HEK293T (cell line): ENCODE results near the gene KIAA1671.
A peak's percentile ranks its signal among the peaks of the same experiment; 100 is the strongest.

Experiments
- CTCF ChIA-PET: fragments of 350-600 bp; formaldehyde crosslinking; extraction: SDS; loops from one replicate; lab custom pipeline; 2021; ENCODE audit warnings: antibody characterized with exemption, inconsistent platforms; lab: Yijun Ruan, JAX
- POLR2A ChIA-PET: fragments of 350-600 bp; formaldehyde crosslinking; extraction: SDS; loops from one replicate; lab custom pipeline; 2020; ENCODE audit warnings: antibody characterized with exemption, inconsistent platforms; lab: Yijun Ruan, JAX
- DNase-seq: peaks from one replicate; pipeline ENCODE4 v3.0.0; 2012; ENCODE audit warnings: mixed read lengths; ENCODE audit errors: extremely low spot score
- ARNT ChIP-seq: fragments of 450-650 bp; IDR thresholded peaks from 2 replicates; pipeline ENCODE4 v1.6.1; 2017; ENCODE audit warnings: mild to moderate bottlenecking
- BHLHE40 ChIP-seq: fragments of 450-650 bp; IDR thresholded peaks from 2 replicates; pipeline ENCODE4 v1.6.1; 2016; ENCODE audit warnings: mild to moderate bottlenecking, moderate library complexity, borderline replicate concordance
- CTBP1 ChIP-seq: fragments of 450-650 bp; IDR thresholded peaks from 2 replicates; pipeline ENCODE4 v1.6.1; 2016; ENCODE audit warnings: borderline replicate concordance
- ELF4 ChIP-seq: fragments of 450-650 bp; IDR thresholded peaks from 2 replicates; pipeline ENCODE4 v1.6.1; 2017; ENCODE audit warnings: antibody characterized with exemption
- FOXA1 ChIP-seq: fragments of 450-650 bp; IDR thresholded peaks from 2 replicates; pipeline ENCODE4 v1.6.1; 2016; ENCODE audit warnings: mild to moderate bottlenecking
- FOXK2 ChIP-seq: fragments of 450-650 bp; IDR thresholded peaks from 2 replicates; pipeline ENCODE4 v1.6.1; 2016; ENCODE audit warnings: mild to moderate bottlenecking
- FOXM1 ChIP-seq: fragments of 450-650 bp; IDR thresholded peaks from 2 replicates; pipeline ENCODE4 v1.6.1; 2017; ENCODE audit warnings: mild to moderate bottlenecking, borderline replicate concordance
- HDGF ChIP-seq: fragments of 450-650 bp; IDR thresholded peaks from 2 replicates; pipeline ENCODE4 v1.6.1; 2017; ENCODE audit warnings: antibody characterized with exemption, borderline replicate concordance
- L3MBTL2 ChIP-seq: fragments of 450-650 bp; conservative IDR thresholded peaks from 2 replicates; pipeline ENCODE4 v1.6.1; 2016; ENCODE audit warnings: mild to moderate bottlenecking
- LEF1 ChIP-seq: fragments of 450-650 bp; IDR thresholded peaks from 2 replicates; pipeline ENCODE4 v1.6.1; 2017; ENCODE audit warnings: mild to moderate bottlenecking, borderline replicate concordance
- NFRKB ChIP-seq: fragments of 450-650 bp; IDR thresholded peaks from 2 replicates; pipeline ENCODE4 v1.6.1; 2016; ENCODE audit warnings: mild to moderate bottlenecking, moderate library complexity
- SP1 ChIP-seq: fragments of 450-650 bp; IDR thresholded peaks from 2 replicates; pipeline ENCODE4 v1.6.1; 2017
- SUZ12 ChIP-seq: fragments of 450-650 bp; IDR thresholded peaks from 2 replicates; pipeline ENCODE4 v1.6.1; 2016; ENCODE audit warnings: mild to moderate bottlenecking
- TARDBP ChIP-seq: fragments of 450-650 bp; IDR thresholded peaks from 2 replicates; pipeline ENCODE4 v1.6.1; 2016
- ZNF384 ChIP-seq: fragments of 450-650 bp; IDR thresholded peaks from 2 replicates; pipeline ENCODE4 v1.6.1; 2016
- TF ChIP-seq, protein P1 (sequence below): fragments of 450-650 bp; IDR thresholded peaks from 2 replicates; pipeline ENCODE4 v1.6.1; 2016

KIAA1671 gene

DNA sequence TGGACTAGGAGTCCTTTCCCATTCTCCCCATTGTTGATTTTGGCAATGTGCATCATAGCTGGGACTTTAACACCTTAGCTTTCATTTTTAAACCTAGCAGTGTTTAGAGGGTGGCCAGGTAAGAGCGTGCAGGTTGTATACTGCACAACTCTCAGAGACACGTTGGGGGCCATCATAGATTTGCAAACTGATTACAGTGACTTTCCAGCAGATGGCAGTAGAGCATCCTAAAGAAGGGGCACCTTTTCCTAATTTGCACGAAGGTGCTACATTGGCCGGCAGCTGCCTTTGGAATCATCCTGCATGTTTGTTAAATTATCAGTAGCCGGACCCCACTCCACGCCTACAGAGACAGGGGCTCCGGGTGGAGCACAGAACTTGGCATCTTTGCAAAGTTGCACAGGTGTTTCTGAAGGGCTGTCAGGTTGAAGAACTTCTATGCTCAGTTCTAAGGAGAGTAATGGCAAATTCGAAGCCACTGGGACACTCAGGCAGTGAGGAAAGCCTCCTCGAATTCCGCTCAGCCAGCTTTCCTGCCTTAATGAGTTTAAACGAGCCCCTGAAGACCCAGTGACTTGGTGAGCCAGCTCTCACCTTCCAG is 13.7 kb upstream of the KIAA1671 start:
- peak; percentile 82 for DNase-seq
- CTCF ChIA-PET = interaction anchor here (0.6 to 2.1 kb wide), 9 partner anchors 11 to 118 kb away, joined by 3 to 7 read pairs (median 3); no protein-coding TSS in a partner anchor
- TF ChIP-seq, protein P1, sequence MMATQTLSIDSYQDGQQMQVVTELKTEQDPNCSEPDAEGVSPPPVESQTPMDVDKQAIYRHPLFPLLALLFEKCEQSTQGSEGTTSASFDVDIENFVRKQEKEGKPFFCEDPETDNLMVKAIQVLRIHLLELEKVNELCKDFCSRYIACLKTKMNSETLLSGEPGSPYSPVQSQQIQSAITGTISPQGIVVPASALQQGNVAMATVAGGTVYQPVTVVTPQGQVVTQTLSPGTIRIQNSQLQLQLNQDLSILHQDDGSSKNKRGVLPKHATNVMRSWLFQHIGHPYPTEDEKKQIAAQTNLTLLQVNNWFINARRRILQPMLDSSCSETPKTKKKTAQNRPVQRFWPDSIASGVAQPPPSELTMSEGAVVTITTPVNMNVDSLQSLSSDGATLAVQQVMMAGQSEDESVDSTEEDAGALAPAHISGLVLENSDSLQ = no peak
- TF ChIP-seq ZNF384 = no peak
- POLR2A ChIA-PET = no interaction called here

DNA sequence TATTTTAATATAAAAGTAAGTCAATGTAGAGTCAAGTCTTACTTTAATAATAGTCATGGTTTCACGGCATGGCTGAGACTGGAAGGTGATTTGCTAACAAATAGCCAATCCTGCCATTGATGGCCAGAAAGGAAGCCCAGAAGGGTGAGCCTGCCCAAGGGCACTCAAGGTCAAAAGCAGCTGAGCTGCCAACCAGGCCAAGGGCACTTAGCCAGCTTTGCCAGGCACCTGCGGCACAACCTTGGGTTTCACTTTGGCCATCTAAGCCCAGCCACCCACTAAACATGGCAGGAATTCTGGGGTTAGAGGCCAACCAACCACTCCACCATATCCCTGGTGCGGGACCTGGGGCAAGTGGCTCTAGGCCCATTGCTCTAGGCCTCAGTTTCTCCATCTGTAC is 10.2 kb upstream of the KIAA1671 start:
- DNase-seq = no peak
- CTCF ChIA-PET = no interaction called here
- no peak for TF ChIP-seq FOXK2
- no peak for TF ChIP-seq NFRKB
- no peak for TF ChIP-seq LEF1
- TF ChIP-seq, protein P1 = no peak
- no peak for TF ChIP-seq ELF4
- no peak for TF ChIP-seq FOXM1
- TF ChIP-seq ARNT = no peak
- TF ChIP-seq L3MBTL2 = no peak
- no peak for TF ChIP-seq SP1
- no peak for TF ChIP-seq SUZ12
- TF ChIP-seq ZNF384 = no peak
- TF ChIP-seq FOXA1 = no peak
- TF ChIP-seq HDGF = no peak
- TF ChIP-seq CTBP1 = no peak
- no peak for TF ChIP-seq BHLHE40
- TF ChIP-seq TARDBP = no peak
- POLR2A ChIA-PET = no interaction called here

DNA sequence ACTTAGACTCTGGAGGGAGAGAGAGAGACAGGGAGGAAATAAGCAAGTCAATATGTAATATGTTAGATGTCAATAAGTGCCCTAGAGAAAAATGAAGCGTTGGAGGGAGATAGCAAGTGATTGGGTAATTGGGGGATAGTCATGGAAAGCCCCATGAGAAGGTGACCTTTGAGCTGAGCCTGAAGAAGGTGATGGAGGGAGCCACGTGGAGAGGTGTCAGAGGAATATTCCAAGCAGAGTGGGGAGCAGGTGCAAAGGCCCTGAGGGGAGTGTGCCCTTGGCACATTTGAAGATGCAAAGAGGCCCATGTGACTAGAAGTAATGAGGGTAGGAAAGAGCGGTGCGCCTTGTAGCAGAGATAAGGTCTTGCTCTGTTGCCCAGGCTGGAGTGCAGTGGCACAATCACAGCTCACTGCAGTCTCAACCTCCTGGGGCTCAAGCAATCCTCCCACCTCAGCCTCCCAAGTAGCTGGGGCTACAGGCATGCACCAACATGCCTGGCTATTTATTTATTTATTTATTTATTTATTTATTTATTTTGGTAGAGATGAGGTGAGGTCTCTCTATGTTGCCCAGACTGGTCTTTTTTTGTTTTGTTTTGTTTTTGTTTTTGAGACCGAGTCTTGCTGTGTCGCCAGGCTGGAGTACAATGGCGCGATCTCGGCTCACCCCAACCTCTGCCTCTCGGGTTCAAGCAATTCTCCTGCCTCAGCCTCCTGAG is 8.1 kb upstream of the KIAA1671 start:
- CTCF ChIA-PET = no interaction called here
- DNase-seq = no peak
- TF ChIP-seq ZNF384 (no peak), HDGF (no peak), FOXA1 (no peak), SUZ12 (no peak), BHLHE40 (no peak), LEF1 (no peak), L3MBTL2 (no peak), FOXK2 (no peak), SP1 (no peak), ARNT (no peak), TARDBP (no peak), NFRKB (no peak), CTBP1 (no peak), ELF4 (no peak), FOXM1 (no peak)
- TF ChIP-seq, protein P1 = no peak
- POLR2A ChIA-PET = no interaction called here

DNA sequence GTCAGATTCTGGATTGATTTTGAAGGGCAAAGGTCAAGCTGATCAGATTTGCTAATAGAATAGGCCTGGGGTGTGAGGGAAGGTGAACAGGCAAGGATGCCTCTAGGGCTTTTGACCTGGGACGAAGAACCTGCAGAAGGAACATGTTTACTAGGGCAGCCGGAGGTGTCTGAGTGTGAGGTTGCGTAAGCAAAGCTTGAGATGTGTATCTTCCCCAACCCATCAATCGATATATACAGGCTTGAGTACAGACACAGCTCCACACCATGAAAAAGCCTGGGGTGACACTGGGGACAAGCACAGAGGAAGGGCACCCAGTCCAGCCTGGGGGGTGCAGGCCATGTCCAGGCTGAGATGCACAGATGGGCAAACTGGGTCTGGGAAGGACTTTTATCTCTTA is 7.1 kb upstream of the KIAA1671 start:
- ChIA-PET CTCF (no interaction called here), POLR2A (no interaction called here)
- DNase-seq = no peak
- TF ChIP-seq CTBP1 = no peak
- no peak for TF ChIP-seq ARNT
- no peak for TF ChIP-seq LEF1
- TF ChIP-seq ELF4 = no peak
- TF ChIP-seq HDGF = no peak
- TF ChIP-seq ZNF384 = no peak
- no peak for TF ChIP-seq SUZ12
- TF ChIP-seq FOXM1 = no peak
- TF ChIP-seq BHLHE40 = no peak
- TF ChIP-seq, protein P1 = no peak
- no peak for TF ChIP-seq SP1
- no peak for TF ChIP-seq FOXK2
- no peak for TF ChIP-seq NFRKB
- no peak for TF ChIP-seq FOXA1
- TF ChIP-seq L3MBTL2 = no peak

DNA sequence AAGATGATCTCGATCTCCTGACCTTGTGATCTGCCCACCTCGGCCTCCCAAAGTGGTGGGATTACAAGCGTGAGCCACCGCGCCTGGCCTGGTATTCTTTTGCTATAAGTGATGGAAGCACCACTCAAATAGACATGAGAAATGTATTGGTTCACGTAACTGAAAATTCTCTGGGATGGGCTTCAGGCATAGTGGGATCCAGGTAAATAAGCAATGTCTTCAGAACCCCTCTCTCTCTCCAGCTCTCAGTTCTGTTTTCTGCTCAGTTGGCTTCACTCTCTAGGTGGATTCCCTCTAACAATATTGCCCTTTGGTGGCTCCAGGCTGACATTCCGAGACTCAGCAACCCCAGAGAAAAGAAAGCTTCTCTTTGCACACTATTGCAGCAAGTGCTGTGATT is 5.1 kb upstream of the KIAA1671 start:
- TF ChIP-seq ZNF384 (no peak), CTBP1 (no peak), FOXA1 (no peak), NFRKB (no peak), LEF1 (no peak), FOXK2 (no peak), ELF4 (no peak), HDGF (no peak), L3MBTL2 (no peak), FOXM1 (no peak), SP1 (no peak), SUZ12 (no peak), BHLHE40 (no peak), ARNT (no peak), TARDBP (no peak)
- TF ChIP-seq, protein P1 = no peak
- CTCF ChIA-PET = no interaction called here
- no peak for DNase-seq
- POLR2A ChIA-PET = no interaction called here
